Activated T-cell treated with anti-CD3 and anti-CD28 coated beads, Interleukin-2, amount 50 U/mL, for 4 hours (primary cell): Measurements from ENCODE around the gene CHST15. TPM values are rescaled to one million over a fixed set of nuclear protein-coding genes. Genes with fewer than 3 reads are reported as not detected.

Source experiments
- ATAC-seq, 2 donors: fragments of 200-7000 bp; cut with Tn5 transposase; one replicate each; pipeline ENCODE4 v1.10.0; 2021
- DNase-seq: peaks from one replicate; pipeline ENCODE4 v3.0.0-alpha.2; 2020
- H3K27me3 Mint-ChIP-seq: one replicate; pipeline ENCODE4 v1.8.0; 2021; ENCODE audit warnings: low read depth, mixed read lengths
- H3K36me3 Mint-ChIP-seq: one replicate; pipeline ENCODE4 v1.8.0; 2022; ENCODE audit warnings: mixed read lengths; ENCODE audit not compliant: insufficient read depth
- H3K4me1 Mint-ChIP-seq: one replicate; pipeline ENCODE4 v1.8.0; 2021; ENCODE audit warnings: low read depth, mixed read lengths
- H3K4me3 Mint-ChIP-seq: one replicate; pipeline ENCODE4 v1.8.0; 2021; ENCODE audit warnings: mild to moderate bottlenecking, moderate library complexity, mixed read lengths
- H3K9me3 Mint-ChIP-seq: one replicate; pipeline ENCODE4 v1.8.0; 2021; ENCODE audit warnings: mixed read lengths
- total RNA-seq, 3 donors: library from RNA; stranded (reverse); gene quantifications; one replicate each; pipeline ENCODE4 v1.2.1, GENCODE V29; 2021

Gene CHST15
- total RNA-seq, 3 donors from 2014 or later = 0.08 to 0.29 (median 0.11) TPM

- no peak for ATAC-seq
- H3K27me3 Mint-ChIP-seq = peaks cover 12% of the 10 kb centered on the region
- peaks cover 4% of the 10 kb centered on the region for H3K4me1 Mint-ChIP-seq
Measured at GRCh38 chr10:124045801-124046355, 47.5 kb downstream of the CHST15 start.

GRCh38 chr10:124045276-124045675 lies 48.1 kb downstream of the CHST15 start:
- peaks cover 9% of the 10 kb centered on the region for H3K27me3 Mint-ChIP-seq
- ATAC-seq (no peak), DNase-seq (no peak)
- H3K36me3 Mint-ChIP-seq = no peaks in the 10 kb centered on the region
- H3K4me3 Mint-ChIP-seq = no peak overlapping the region
- no peaks in the 10 kb centered on the region for H3K9me3 Mint-ChIP-seq
- H3K4me1 Mint-ChIP-seq = peaks cover 4% of the 10 kb centered on the region

More at GRCh38 chr10:124045801-124046355, 47.5 kb downstream of the CHST15 start:
- H3K36me3 Mint-ChIP-seq = no peaks in the 10 kb centered on the region
- H3K4me3 Mint-ChIP-seq = no peak overlapping the region
- no peaks in the 10 kb centered on the region for H3K9me3 Mint-ChIP-seq
- DNase-seq = no peak

DNA sequence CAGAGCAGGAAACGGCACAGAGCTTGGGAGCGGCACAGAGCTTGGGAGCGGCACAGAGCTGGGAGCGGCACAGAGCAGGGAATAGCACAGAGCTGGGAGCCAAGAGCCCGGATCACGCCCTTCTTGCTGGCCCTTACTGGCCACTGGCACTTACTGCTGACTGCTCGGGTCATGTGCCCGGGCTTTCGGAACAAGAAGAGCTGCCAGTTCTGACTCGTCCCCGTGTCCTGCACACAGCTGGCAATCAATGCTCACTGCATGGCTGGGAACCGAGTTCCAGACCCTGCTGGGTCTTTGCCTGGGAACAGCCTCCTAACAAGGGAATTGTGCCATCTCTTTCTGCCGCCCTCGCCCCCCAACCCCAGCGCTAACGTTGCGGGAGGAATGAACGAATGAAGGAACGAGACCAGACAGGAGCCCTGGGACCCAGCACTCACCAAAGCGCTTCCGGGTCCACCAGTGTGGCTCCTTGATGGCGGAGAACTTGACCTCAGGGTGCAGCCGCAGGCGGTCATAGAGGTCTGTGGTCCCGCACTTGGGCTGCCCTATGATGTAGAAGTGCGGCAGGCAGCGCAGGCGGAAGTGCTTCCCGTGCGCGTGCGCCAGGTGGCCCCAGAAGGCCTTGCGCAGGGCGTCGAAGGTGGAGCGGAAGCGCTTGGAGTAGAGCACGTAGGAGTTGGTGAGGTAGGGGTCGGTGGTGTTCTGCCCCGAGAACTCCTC lies 49.1 kb downstream of the CHST15 start:
- H3K4me3 Mint-ChIP-seq = no peak overlapping the region
- no peak for DNase-seq
- H3K9me3 Mint-ChIP-seq = no peaks in the 10 kb centered on the region
- H3K4me1 Mint-ChIP-seq = peaks cover 4% of the 10 kb centered on the region
- H3K36me3 Mint-ChIP-seq = no peaks in the 10 kb centered on the region
- ATAC-seq = no peak
- peaks cover 9% of the 10 kb centered on the region for H3K27me3 Mint-ChIP-seq

DNA sequence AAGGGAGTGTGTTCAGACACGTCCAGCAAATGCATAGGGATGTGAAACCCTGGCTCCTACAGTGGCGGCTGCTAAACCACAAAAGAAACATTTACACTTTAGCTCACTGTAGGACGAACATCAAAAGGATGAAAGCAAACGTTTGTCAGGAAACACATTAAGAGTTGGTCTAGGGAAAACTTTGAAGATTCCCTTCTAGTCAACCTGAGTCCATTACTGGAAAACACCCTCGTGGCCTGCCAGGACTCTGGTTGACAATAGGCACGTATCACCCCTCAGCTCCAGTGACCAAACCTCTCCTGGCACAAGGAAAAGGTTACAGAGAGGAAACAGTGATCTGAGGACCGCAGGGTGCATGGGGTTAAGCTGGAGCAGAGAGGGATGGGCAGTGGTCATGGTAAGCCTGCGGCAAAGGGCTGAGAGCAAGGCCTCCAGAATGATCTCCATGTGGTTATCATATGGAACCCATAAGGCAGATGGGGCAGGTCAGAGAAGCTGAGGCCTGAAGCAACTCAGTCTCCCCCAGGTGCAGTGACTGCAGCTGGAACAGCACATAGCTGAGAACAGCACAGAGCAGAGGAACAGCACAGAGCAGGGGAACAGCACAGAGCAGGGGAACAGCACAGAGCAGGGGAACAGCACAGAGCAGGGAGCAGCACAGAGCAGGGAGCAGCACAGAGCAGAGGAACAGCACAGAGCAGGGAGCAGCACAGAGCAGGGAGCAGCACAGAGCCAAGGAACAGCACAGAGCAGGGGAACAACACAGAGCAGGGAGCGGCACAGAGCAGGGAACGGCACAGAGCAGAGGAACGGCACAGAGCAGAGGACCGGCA lies 49.9 kb downstream of the CHST15 start:
- no peak overlapping the region for H3K4me3 Mint-ChIP-seq
- no peak for ATAC-seq
- DNase-seq = no peak
- H3K36me3 Mint-ChIP-seq = no peaks in the 10 kb centered on the region
- H3K4me1 Mint-ChIP-seq = peaks cover 4% of the 10 kb centered on the region
- peaks cover 9% of the 10 kb centered on the region for H3K27me3 Mint-ChIP-seq
- H3K9me3 Mint-ChIP-seq = no peaks in the 10 kb centered on the region

DNA sequence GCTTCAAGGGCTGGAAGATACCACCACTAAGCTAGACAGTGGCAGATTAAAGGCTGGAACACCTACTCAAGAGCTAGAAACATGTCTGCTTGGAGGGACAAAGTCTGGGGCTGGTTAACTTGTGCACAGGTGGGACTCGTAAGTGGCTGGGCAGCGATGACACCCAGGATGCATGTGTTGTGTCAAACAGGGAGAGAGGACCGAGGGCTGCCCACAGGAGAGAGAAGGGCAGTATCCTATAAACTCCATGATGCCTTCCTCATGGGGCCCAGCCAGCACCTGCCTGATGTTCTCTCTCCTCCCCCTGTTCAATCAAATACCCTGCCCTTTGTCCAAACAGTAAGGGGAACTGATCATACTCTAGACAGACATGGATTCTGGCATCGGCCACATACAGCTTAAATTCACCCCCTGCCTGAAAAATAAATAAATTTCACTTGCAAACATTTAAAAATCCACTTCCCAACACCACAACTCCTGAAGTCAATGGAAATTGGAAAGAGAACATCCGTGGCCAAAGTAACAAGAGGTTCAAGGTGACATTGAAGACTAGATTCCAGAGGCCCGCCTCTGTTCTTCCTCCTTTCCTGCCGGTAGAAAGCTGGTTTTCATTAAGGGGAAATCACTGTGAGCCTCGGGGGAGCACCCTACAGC lies 50.6 kb downstream of the CHST15 start:
- Mint-ChIP-seq H3K27me3 (peaks cover 9% of the 10 kb centered on the region), H3K4me3 (no peak overlapping the region), H3K4me1 (peaks cover 4% of the 10 kb centered on the region), H3K9me3 (no peaks in the 10 kb centered on the region), H3K36me3 (no peaks in the 10 kb centered on the region)
- ATAC-seq (no peak), DNase-seq (no peak)

DNA sequence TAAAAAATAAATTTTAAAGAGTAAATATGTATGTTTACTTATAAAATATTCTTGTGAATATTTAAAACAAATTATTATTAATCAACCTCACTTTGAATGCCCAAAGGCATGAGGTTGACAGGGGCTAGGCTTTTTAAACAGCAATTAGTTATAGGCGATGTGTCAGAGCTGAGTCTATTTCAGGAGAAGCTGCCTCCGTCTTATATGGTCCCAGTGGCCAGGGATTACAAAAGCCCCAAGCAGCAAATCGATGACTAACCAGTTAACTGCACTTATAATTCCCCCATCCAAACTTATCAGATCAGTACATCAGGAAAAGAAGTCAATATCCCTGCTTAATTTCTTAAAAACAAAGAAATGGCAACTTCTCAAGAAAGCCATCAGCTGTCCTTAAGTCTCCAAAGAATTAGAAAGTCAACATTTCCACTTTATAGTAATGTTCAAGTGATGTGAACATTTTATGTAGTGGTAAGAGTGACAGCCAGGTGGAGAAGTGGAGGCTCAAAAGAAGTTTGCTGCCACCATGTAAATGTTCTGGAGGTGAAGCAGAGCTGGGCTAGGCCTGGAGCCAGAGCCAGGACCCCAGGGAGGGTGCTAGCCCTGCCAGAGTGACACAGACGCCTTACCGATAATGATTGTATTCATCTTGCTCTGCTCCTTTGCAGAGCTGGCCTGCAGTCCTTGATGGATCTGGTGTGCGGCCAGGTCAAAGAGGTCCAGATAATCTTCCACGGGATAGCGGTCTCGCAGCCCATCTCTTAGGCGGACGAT lies 51.5 kb downstream of the CHST15 start:
- no peak for ATAC-seq
- peaks cover 9% of the 10 kb centered on the region for H3K27me3 Mint-ChIP-seq
- H3K4me3 Mint-ChIP-seq = no peak overlapping the region
- DNase-seq = no peak
- no peaks in the 10 kb centered on the region for H3K36me3 Mint-ChIP-seq
- peaks cover 4% of the 10 kb centered on the region for H3K4me1 Mint-ChIP-seq
- H3K9me3 Mint-ChIP-seq = no peaks in the 10 kb centered on the region

GRCh38 chr10:124040451-124041188 lies 52.8 kb downstream of the CHST15 start:
- ATAC-seq = no peak
- Mint-ChIP-seq H3K27me3 (peaks cover 12% of the 10 kb centered on the region), H3K4me1 (peaks cover 13% of the 10 kb centered on the region), H3K9me3 (no peaks in the 10 kb centered on the region), H3K4me3 (no peak overlapping the region), H3K36me3 (no peaks in the 10 kb centered on the region)
- DNase-seq = no peak

DNA sequence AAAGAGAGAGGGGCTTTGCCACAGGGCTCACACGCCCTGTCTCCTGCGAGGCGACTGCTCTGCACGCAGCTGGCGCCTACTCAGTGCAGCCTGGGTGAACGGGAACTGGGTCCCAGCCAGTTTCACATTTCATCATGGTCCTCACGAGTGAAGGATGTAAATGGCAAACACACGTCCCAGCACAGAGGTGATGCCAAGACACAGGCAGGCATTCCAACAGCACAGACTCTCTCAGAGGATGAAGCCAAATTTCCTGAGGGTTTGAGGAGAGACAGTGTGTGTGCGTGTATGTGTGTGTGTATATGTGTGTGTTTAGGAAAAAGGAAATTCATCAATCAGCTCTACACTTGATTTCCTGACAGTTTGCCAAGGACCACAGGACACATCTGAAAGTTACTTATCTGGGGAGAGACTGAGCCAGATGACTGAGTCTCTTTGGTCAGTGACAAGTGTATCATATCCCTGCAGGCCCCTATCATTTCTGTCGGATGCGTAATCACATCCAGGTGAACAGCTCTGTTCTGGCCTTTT lies 53.9 kb downstream of the CHST15 start:
- DNase-seq (no peak), ATAC-seq (no peak)
- Mint-ChIP-seq H3K9me3 (no peaks in the 10 kb centered on the region), H3K4me3 (no peak overlapping the region), H3K36me3 (no peaks in the 10 kb centered on the region), H3K4me1 (peaks cover 15% of the 10 kb centered on the region), H3K27me3 (peaks cover 15% of the 10 kb centered on the region)

DNA sequence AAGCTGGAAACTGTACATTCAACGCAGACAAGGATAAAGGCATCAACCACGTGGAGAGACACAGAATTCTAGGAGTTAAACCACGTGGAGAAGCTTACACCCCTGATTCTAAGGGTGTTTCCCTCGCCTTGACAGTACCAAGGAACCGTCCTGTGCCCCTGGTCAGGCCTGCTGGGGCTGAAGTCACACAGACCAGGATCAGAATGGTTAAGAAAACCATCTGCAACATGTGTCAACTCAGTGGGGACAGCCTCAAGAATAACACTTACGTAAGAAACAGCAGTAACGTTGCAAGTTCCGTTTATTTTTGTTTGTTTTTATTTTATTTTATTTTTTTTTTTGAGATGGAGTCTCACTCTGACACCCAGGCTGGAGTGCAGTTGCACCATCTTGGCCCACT lies 55.6 kb downstream of the CHST15 start:
- H3K27me3 Mint-ChIP-seq = peaks cover 15% of the 10 kb centered on the region
- H3K9me3 Mint-ChIP-seq = no peaks in the 10 kb centered on the region
- ATAC-seq (no peak), DNase-seq (no peak)
- H3K36me3 Mint-ChIP-seq = no peaks in the 10 kb centered on the region
- H3K4me3 Mint-ChIP-seq = no peak overlapping the region
- peaks cover 11% of the 10 kb centered on the region for H3K4me1 Mint-ChIP-seq

- no peak for DNase-seq
- Mint-ChIP-seq H3K27me3 (peaks cover 11% of the 10 kb centered on the region), H3K4me1 (peaks cover 11% of the 10 kb centered on the region), H3K4me3 (no peak overlapping the region), H3K9me3 (no peaks in the 10 kb centered on the region), H3K36me3 (no peaks in the 10 kb centered on the region)
- no peak for ATAC-seq
Measured at GRCh38 chr10:124037286-124037685, 56.1 kb downstream of the CHST15 start.

- Mint-ChIP-seq H3K36me3 (no peaks in the 10 kb centered on the region), H3K4me3 (no peak overlapping the region), H3K27me3 (peaks cover 5% of the 10 kb centered on the region), H3K4me1 (peaks cover 11% of the 10 kb centered on the region), H3K9me3 (no peaks in the 10 kb centered on the region)
- no peak for ATAC-seq
- DNase-seq = no peak
Measured at GRCh38 chr10:124036746-124037145, 56.7 kb downstream of the CHST15 start.

DNA sequence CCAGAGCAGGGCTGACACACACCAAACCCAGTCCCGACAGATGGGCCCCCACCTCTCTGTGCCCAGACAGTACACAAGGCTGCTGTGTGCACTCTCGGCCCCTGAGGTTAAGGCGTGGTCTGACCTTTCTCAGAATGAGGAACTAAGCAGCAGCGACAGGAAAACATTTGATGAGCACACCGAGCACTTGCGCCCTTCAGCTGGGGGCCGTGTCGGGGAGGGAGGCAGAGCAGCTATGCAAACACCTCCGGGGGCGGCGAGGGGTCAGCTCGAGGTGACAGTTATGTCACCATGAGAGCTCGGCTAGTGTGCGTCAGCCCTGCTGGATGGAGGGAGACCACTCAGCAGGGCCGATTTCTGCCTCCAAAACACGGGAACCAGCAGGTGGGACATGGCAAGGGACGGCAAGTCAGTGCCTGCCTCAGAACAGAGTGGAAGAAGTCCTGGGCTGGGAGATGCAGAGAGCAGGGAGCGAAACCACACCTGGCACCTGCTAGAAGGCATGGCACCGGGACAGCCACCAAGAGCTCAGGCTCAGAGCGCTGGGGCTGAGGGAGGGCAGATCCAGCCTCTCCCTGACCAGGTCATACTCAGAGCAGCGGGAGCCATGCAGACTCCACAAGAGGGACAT lies 57.4 kb downstream of the CHST15 start:
- H3K36me3 Mint-ChIP-seq = no peaks in the 10 kb centered on the region
- H3K27me3 Mint-ChIP-seq = peaks cover 7% of the 10 kb centered on the region
- no peaks in the 10 kb centered on the region for H3K9me3 Mint-ChIP-seq
- ATAC-seq (peak; percentile 51 to 65), DNase-seq (no peak)
- no peak overlapping the region for H3K4me3 Mint-ChIP-seq
- peaks cover 11% of the 10 kb centered on the region for H3K4me1 Mint-ChIP-seq
